HCT116 (cell line): ENCODE results near the gene PSME3IP1. TPM values are rescaled to one million over a fixed set of nuclear protein-coding genes. Genes with fewer than 3 reads are reported as not detected.

Experiments used
- ATAC-seq: fragments of 200-7000 bp; cut with Tn5 transposase; 2 replicates; pipeline ENCODE4 v1.9.1; 2020; ENCODE audit warnings: mild to moderate bottlenecking, moderate library complexity
- BruUV-seq: library from RNA; stranded (reverse); fragments of 400-500 nt; replicated peaks from 2 replicates; lab custom pipeline; 2021; lab: Mats Ljungman, UMichigan
- CTCF ChIA-PET: fragments of 300-600 bp; sonication (Branson Sonifier 250); formaldehyde crosslinking; loops from one replicate; lab custom pipeline; 2021; ENCODE audit warnings: antibody characterized with exemption; lab: Charles Lee
- POLR2A ChIA-PET: fragments of 300-600, 350-600 bp; sonication (Branson Sonifier 250); formaldehyde crosslinking; loops from one replicate; lab custom pipeline; 2021; ENCODE audit warnings: antibody characterized with exemption; lab: Charles Lee
- RAD21 ChIA-PET, 2 experiments: fragments of 300-600 bp; sonication (Branson Sonifier 250); formaldehyde crosslinking; loops; one replicate each; lab custom pipeline; 2023; ENCODE audit warnings: low total read pairs in 2 of 2; ENCODE audit not compliant: uncharacterized antibody in 2 of 2, unreplicated experiment in 2 of 2, low non-redundant PET in 1 of 2; lab: Charles Lee
- DNase-seq: peaks from one replicate; pipeline ENCODE4 v3.0.0-alpha.2; 2010; ENCODE audit warnings: low read depth, low spot score
- H2AFZ ChIP-seq: fragments of 200-600 bp; shearing (Covaris generic), sonication (generic); 2 replicates; pipeline ENCODE4 v1.6.1; 2017; ENCODE audit warnings: low read depth, mixed run types, mixed read lengths, antibody characterized with exemption, low read length; ENCODE audit not compliant: poor library complexity, severe bottlenecking
- H3K27ac ChIP-seq: 2 replicates; pipeline ENCODE4 v1.5.1; 2012; ENCODE audit warnings: low read depth, low read length
- H3K27me3 ChIP-seq: fragments of 200-600 bp; sonication (generic); 2 replicates; pipeline ENCODE4 v1.6.1; 2016; ENCODE audit warnings: mixed run types, low read length, mixed read lengths; ENCODE audit not compliant: insufficient read depth
- H3K36me3 ChIP-seq, 2 experiments: fragments of 200-500 bp in 1 of 2; fragments of 200-600 bp in 1 of 2; sonication (Bioruptor generic) in 1 of 2; sonication (generic) in 1 of 2; 2 replicates each; pipeline versions ENCODE4 v1.5.1 to v1.6.1; 2014 to 2016; ENCODE audit warnings: low read length in 2 of 2, inconsistent platforms in 1 of 2, mixed read lengths in 1 of 2, mixed run types in 1 of 2; ENCODE audit not compliant: insufficient read depth in 2 of 2, control insufficient read depth in 1 of 2
- H3K4me1 ChIP-seq, 2 experiments: fragments of 200-600 bp in 1 of 2; sonication (generic) in 1 of 2; 2 replicates each; pipeline versions ENCODE4 v1.5.1 to v1.6.1; 2012 to 2017; ENCODE audit warnings: low read length in 2 of 2, inconsistent platforms in 1 of 2, mild to moderate bottlenecking in 1 of 2, mixed read lengths in 1 of 2, mixed run types in 1 of 2, moderate library complexity in 1 of 2; ENCODE audit not compliant: insufficient read depth in 2 of 2, control insufficient read depth in 1 of 2
- H3K4me2 ChIP-seq: fragments of 200-600 bp; sonication (generic); 2 replicates; pipeline ENCODE4 v1.6.1; 2017; ENCODE audit warnings: mixed run types, low read length, mixed read lengths
- H3K4me3 ChIP-seq, 2 experiments: fragments of 200-600 bp in 1 of 2; sonication (generic) in 1 of 2; replicated peaks in 1 of 2; 2 replicates each; pipeline ENCODE4 v1.5.1; 2011 to 2016; ENCODE audit warnings: low read length in 2 of 2, control low read depth in 1 of 2, low read depth in 1 of 2, mild to moderate bottlenecking in 1 of 2, mixed read lengths in 1 of 2, mixed run types in 1 of 2
- H3K79me2 ChIP-seq: fragments of 200-600 bp; sonication (generic); 2 replicates; pipeline ENCODE4 v1.6.1; 2017; ENCODE audit warnings: mild to moderate bottlenecking, mixed run types, low read length, moderate library complexity, mixed read lengths; ENCODE audit not compliant: insufficient read depth
- H3K9ac ChIP-seq: fragments of 200-600 bp; sonication (generic); 2 replicates; pipeline ENCODE4 v1.6.1; 2016; ENCODE audit warnings: low read length, mixed read lengths
- H3K9me2 ChIP-seq: fragments of 200-600 bp; sonication (generic), shearing (Covaris generic); 2 replicates; pipeline ENCODE4 v1.6.1; 2017; ENCODE audit warnings: mixed run types, mild to moderate bottlenecking, moderate library complexity; ENCODE audit not compliant: insufficient read depth
- H3K9me3 ChIP-seq, 2 experiments: fragments of 200-500 bp in 1 of 2; fragments of 200-600 bp in 1 of 2; sonication (Bioruptor generic) in 1 of 2; sonication (generic) in 1 of 2; 2 replicates each; pipeline ENCODE4 v1.6.1; 2014 to 2017; ENCODE audit warnings: low read length in 2 of 2, mixed read lengths in 2 of 2, inconsistent platforms in 1 of 2, low read depth in 1 of 2, mild to moderate bottlenecking in 1 of 2, mixed run types in 1 of 2, moderate library complexity in 1 of 2; ENCODE audit not compliant: control insufficient read depth in 1 of 2, insufficient read depth in 1 of 2
- H4K20me1 ChIP-seq: fragments of 200-600 bp; sonication (generic), shearing (Covaris generic); 2 replicates; pipeline ENCODE4 v1.6.1; 2017; ENCODE audit warnings: mixed run types, mild to moderate bottlenecking, moderate library complexity; ENCODE audit not compliant: insufficient read depth
- EZH2phosphoT487 ChIP-seq: fragments of 200-600 bp; IDR thresholded peaks from 2 replicates; pipeline ENCODE4 v1.6.1; 2018; ENCODE audit warnings: antibody characterized with exemption, borderline replicate concordance
- TCF7L2 ChIP-seq: IDR thresholded peaks from 2 replicates; pipeline ENCODE4 v1.7.0; 2011; ENCODE audit warnings: borderline replicate concordance, inconsistent platforms; ENCODE audit not compliant: insufficient read depth, insufficient read length; ENCODE audit errors: extremely low read depth
- ZFX ChIP-seq: fragments of 450-650 bp; IDR thresholded peaks from 2 replicates; pipeline ENCODE4 v1.6.1; 2017
- intact Hi-C: fragments of 100-400 bp; cut with micrococcal nuclease; formaldehyde crosslinking; loops from 2 replicates; pipeline ENCODE4 v1.10.0; 2022
- total RNA-seq: library from RNA; stranded (reverse); gene quantifications from one replicate; pipeline ENCODE4 v1.2.1, GENCODE V29; 2021; ENCODE audit not compliant: unreplicated experiment

Gene PSME3IP1
- total RNA-seq, 1 experiment from 2014 or later: 88.5 TPM

GRCh38 chr16:57185446-57185944, 344 bp downstream of the PSME3IP1 start:
- peak; percentile 38 for ATAC-seq
- ChIA-PET CTCF (interaction anchor here (0.6 to 1.4 kb wide), 2 partner anchors 12 to 93 kb away, joined by 3 read pairs; partner anchors contain the start of gene CPNE2), RAD21 (interaction anchor here in 1 of 2 experiments (0.9 kb wide), 1 partner anchor 114 kb away, joined by 3 read pairs; no protein-coding TSS in a partner anchor), POLR2A (interaction anchor here (0.8 to 0.9 kb wide), 2 partner anchors 9 to 11 kb away, joined by 3 read pairs; no protein-coding TSS in a partner anchor)
- H3K9me2 ChIP-seq: no peaks in the 10 kb centered on the region
- H3K27ac ChIP-seq: peak overlapping the region; percentile 85
- BruUV-seq: TSS peak; percentile 84
- peaks cover 89% of the 10 kb centered on the region for H3K79me2 ChIP-seq
- intact Hi-C loops: loop anchor here (10.0 kb wide), 1 partner anchor 109 kb away; no protein-coding TSS in a partner anchor
- H3K9me3 ChIP-seq: no peaks in the 10 kb centered on the region
- peak overlapping the region; percentile 93 to 96 for H3K4me3 ChIP-seq
- no peak for DNase-seq
- TF ChIP-seq TCF7L2: no peak
- no peak for TF ChIP-seq EZH2phosphoT487
- TF ChIP-seq ZFX: peak; percentile 95
- peaks cover 9 to 21% of the 10 kb centered on the region in 2 experiments for H3K4me1 ChIP-seq
- H3K4me2 ChIP-seq: peak overlapping the region; percentile 82
- H2AFZ ChIP-seq: no peak overlapping the region
- no peaks in the 10 kb centered on the region for H3K36me3 ChIP-seq
- no peaks in the 10 kb centered on the region for H4K20me1 ChIP-seq
- H3K9ac ChIP-seq: peak overlapping the region; percentile 95
- H3K27me3 ChIP-seq: no peaks in the 10 kb centered on the region

DNA sequence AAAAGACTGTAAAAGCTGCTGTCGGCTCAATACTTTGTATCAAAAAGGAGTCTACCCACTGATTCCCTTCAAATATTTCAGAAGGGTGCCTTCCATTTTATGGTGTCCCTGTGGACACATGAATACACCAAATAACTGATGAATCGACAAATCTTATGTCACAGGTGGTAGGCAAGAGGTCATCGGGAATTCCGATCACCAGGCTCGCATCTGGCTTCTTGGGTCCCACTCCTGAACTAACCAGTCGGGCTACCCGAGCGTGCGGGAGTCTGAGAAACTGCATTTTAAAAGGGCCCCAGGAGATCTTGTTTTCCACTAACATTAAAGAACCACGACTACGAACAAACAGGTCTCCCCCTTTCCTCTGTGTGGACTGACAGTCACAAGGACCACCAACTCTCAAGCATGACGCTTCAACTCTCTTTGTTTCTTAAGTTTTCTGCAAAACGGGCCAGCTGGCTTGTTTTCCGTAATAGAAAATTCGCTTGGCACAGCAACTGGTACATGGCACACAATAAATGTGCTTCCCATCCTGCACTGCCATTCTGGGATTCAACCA, 873 bp downstream of the PSME3IP1 start:
- Histone ChIP-seq H3K27ac (peak overlapping the region; percentile 85), H3K36me3 (no peaks in the 10 kb centered on the region), H3K4me3 (peak overlapping the region; percentile 93 to 96), H3K4me2 (peak overlapping the region; percentile 82), H4K20me1 (no peaks in the 10 kb centered on the region), H3K27me3 (no peaks in the 10 kb centered on the region), H3K79me2 (peaks cover 85% of the 10 kb centered on the region), H3K4me1 (peaks cover 9 to 21% of the 10 kb centered on the region in 2 experiments)
- ATAC-seq: no peak
- RAD21 ChIA-PET: no interaction called here
- intact Hi-C loops: loop anchor here (10.0 kb wide), 1 partner anchor 110 kb away; no protein-coding TSS in a partner anchor
- no peak for DNase-seq
- POLR2A ChIA-PET: no interaction called here
- no TSS peak for BruUV-seq
- no peak for TF ChIP-seq EZH2phosphoT487
- TF ChIP-seq, all 23 proteins: peak for 0
- no peaks in the 10 kb centered on the region for H3K9me3 ChIP-seq
- H3K9ac ChIP-seq: peak overlapping the region; percentile 95
- CTCF ChIA-PET: no interaction called here
- no peak overlapping the region for H2AFZ ChIP-seq
- no peaks in the 10 kb centered on the region for H3K9me2 ChIP-seq
